Thymus (tissue), 11 donors: ENCODE data around the gene NLGN1. TPM values are rescaled to one million over a fixed set of nuclear protein-coding genes. Genes with fewer than 3 reads are reported as not detected.
"Not testable (repeated sequence)": the region's sequence is repeated elsewhere in the genome, so short reads cannot be mapped to it uniquely, and the experiment has no call there.

Experiments
- DNase-seq, 9 donors: peaks; one replicate each; pipeline ENCODE4 v3.0.0-alpha.2; 2013; ENCODE audit warnings: low spot score in 9 of 9, low read depth in 6 of 9, missing footprints in 1 of 9
- H3K27ac ChIP-seq, 2 donors: one replicate each; pipeline ENCODE4 v1.5.1; 2013; ENCODE audit warnings: control low read depth in 1 of 2, low read depth in 1 of 2, low read length in 1 of 2, mild to moderate bottlenecking in 1 of 2, moderate library complexity in 1 of 2
- H3K27me3 ChIP-seq, 2 donors: one replicate each; pipeline ENCODE4 v1.5.1; 2013; ENCODE audit warnings: low read length in 1 of 2; ENCODE audit not compliant: control insufficient read depth in 2 of 2, insufficient read depth in 1 of 2
- H3K36me3 ChIP-seq, 2 donors: one replicate each; pipeline ENCODE4 v1.5.1; 2013; ENCODE audit warnings: low read length in 1 of 2, mild to moderate bottlenecking in 1 of 2, moderate library complexity in 1 of 2; ENCODE audit not compliant: control insufficient read depth in 2 of 2, insufficient read depth in 2 of 2
- H3K4me1 ChIP-seq, 2 donors: one replicate each; pipeline ENCODE4 v1.5.1; 2013; ENCODE audit warnings: low read length in 2 of 2; ENCODE audit not compliant: control insufficient read depth in 2 of 2, insufficient read depth in 2 of 2
- H3K4me3 ChIP-seq, 2 donors: one replicate each; pipeline ENCODE4 v1.5.1; 2013; ENCODE audit warnings: low read length in 2 of 2, control low read depth in 1 of 2, mild to moderate bottlenecking in 1 of 2
- H3K9me3 ChIP-seq, 2 donors: one replicate each; pipeline ENCODE4 v1.5.1; 2013; ENCODE audit warnings: low read length in 1 of 2, mild to moderate bottlenecking in 1 of 2; ENCODE audit not compliant: control insufficient read depth in 2 of 2, insufficient read depth in 1 of 2
- WGBS: extraction: QIAGEN DNeasy Blood & Tissue Kit; methylation state at CpG from one replicate; pipeline ENCODE4 v1.1.7; 2013; 5-methylcytosine and 5-hydroxymethylcytosine counted together
- polyA plus RNA-seq: library from polyadenylated mRNA; stranded (reverse); fragments of 200-250 nt; gene quantifications from one replicate; pipeline ENCODE4 v1.2.3, GENCODE V29; 2013
- total RNA-seq: library from RNA; stranded (reverse); fragments of 120-200 nt; gene quantifications from one replicate; pipeline ENCODE4 v1.2.4, GENCODE V29; 2013
- donor health status: healthy.

The NLGN1 gene
- total and polyA plus RNA-seq, 2 donors = 0.16 to 0.90 TPM

GRCh38 chr3:173410849-173411248 lies 13.3 kb downstream of the NLGN1 start:
- H3K9me3 ChIP-seq = no peaks in the 10 kb centered on the region
- no peak for DNase-seq
- no peaks in the 10 kb centered on the region for H3K4me1 ChIP-seq
- no peaks in the 10 kb centered on the region for H3K36me3 ChIP-seq
- 97% methylated on average over 1 of the region's 1 CpG for WGBS
- H3K4me3 ChIP-seq = no peak overlapping the region
- H3K27ac ChIP-seq = no peak overlapping the region
- no peaks in the 10 kb centered on the region for H3K27me3 ChIP-seq

GRCh38 chr3:173411375-173411973 lies 13.9 kb downstream of the NLGN1 start:
- Histone ChIP-seq H3K27me3 (no peaks in the 10 kb centered on the region), H3K9me3 (no peaks in the 10 kb centered on the region), H3K4me3 (no peak overlapping the region), H3K27ac (no peak overlapping the region), H3K36me3 (no peaks in the 10 kb centered on the region), H3K4me1 (no peaks in the 10 kb centered on the region)
- WGBS = 57% methylated on average over 5 of the region's 5 CpGs
- peak in 1 of 9 donors; percentile 3 for DNase-seq

- no peaks in the 10 kb centered on the region for H3K27me3 ChIP-seq
- no peak overlapping the region for H3K27ac ChIP-seq
- no peaks in the 10 kb centered on the region for H3K36me3 ChIP-seq
- no peak overlapping the region for H3K4me3 ChIP-seq
- no peak for DNase-seq
- H3K9me3 ChIP-seq = no peaks in the 10 kb centered on the region
- no peaks in the 10 kb centered on the region for H3K4me1 ChIP-seq
- WGBS = 88% methylated on average over 1 of the region's 1 CpG
These were observed 18.5 kb downstream of the NLGN1 start for GRCh38 chr3:173416070-173416469.

- Histone ChIP-seq H3K4me1 (no peaks in the 10 kb centered on the region), H3K27ac (no peak overlapping the region), H3K27me3 (no peaks in the 10 kb centered on the region), H3K9me3 (peaks cover 0 to under 1% of the 10 kb centered on the region in 2 donors), H3K4me3 (no peak overlapping the region), H3K36me3 (no peaks in the 10 kb centered on the region)
- no peak for DNase-seq
- WGBS = 97% methylated on average over 5 of the region's 5 CpGs
These were observed 31.5 kb downstream of the NLGN1 start for GRCh38 chr3:173429076-173429475.

GRCh38 chr3:173429527-173429926 lies 32.0 kb downstream of the NLGN1 start:
- Histone ChIP-seq H3K9me3 (no peaks in the 10 kb centered on the region), H3K27me3 (no peaks in the 10 kb centered on the region), H3K36me3 (no peaks in the 10 kb centered on the region), H3K4me1 (no peaks in the 10 kb centered on the region), H3K27ac (no peak overlapping the region), H3K4me3 (no peak overlapping the region)
- 82% methylated on average over 1 of the region's 1 CpG for WGBS
- DNase-seq = no peak

- WGBS = 76% methylated on average over 2 of the region's 2 CpGs
- Histone ChIP-seq H3K4me3 (no peak overlapping the region), H3K27ac (no peak overlapping the region), H3K27me3 (no peaks in the 10 kb centered on the region), H3K9me3 (no peaks in the 10 kb centered on the region), H3K36me3 (no peaks in the 10 kb centered on the region), H3K4me1 (no peaks in the 10 kb centered on the region)
- DNase-seq = no peak
These were observed 33.0 kb downstream of the NLGN1 start for GRCh38 chr3:173430576-173430975.

- DNase-seq = no peak
- no peaks in the 10 kb centered on the region for H3K9me3 ChIP-seq
- 96% methylated on average over 1 of the region's 1 CpG for WGBS
- H3K4me1 ChIP-seq = no peaks in the 10 kb centered on the region
- no peaks in the 10 kb centered on the region for H3K36me3 ChIP-seq
- no peak overlapping the region for H3K4me3 ChIP-seq
- H3K27ac ChIP-seq = no peak overlapping the region
- no peaks in the 10 kb centered on the region for H3K27me3 ChIP-seq
These were observed 41.5 kb downstream of the NLGN1 start for GRCh38 chr3:173439004-173439403.

- Histone ChIP-seq H3K27me3 (no peaks in the 10 kb centered on the region), H3K27ac (no peak overlapping the region), H3K9me3 (no peaks in the 10 kb centered on the region), H3K4me1 (no peaks in the 10 kb centered on the region), H3K36me3 (no peaks in the 10 kb centered on the region), H3K4me3 (no peak overlapping the region)
- no peak for DNase-seq
- WGBS = 92% methylated on average over 3 of the region's 3 CpGs
These were observed 43.0 kb downstream of the NLGN1 start for GRCh38 chr3:173440514-173440913.

GRCh38 chr3:173451561-173451960 lies 54.0 kb downstream of the NLGN1 start:
- not testable (repeated sequence) for H3K27ac ChIP-seq, DNase-seq, H3K27me3 ChIP-seq, H3K36me3 ChIP-seq, H3K4me3 ChIP-seq, H3K4me1 ChIP-seq
- 96% methylated on average over 10 of the region's 10 CpGs for WGBS
- H3K9me3 ChIP-seq = peaks cover 0 to 13% of the 10 kb centered on the region in 2 donors
